ENCODE data around the gene ZNF148.

The ZNF148 gene

DNA sequence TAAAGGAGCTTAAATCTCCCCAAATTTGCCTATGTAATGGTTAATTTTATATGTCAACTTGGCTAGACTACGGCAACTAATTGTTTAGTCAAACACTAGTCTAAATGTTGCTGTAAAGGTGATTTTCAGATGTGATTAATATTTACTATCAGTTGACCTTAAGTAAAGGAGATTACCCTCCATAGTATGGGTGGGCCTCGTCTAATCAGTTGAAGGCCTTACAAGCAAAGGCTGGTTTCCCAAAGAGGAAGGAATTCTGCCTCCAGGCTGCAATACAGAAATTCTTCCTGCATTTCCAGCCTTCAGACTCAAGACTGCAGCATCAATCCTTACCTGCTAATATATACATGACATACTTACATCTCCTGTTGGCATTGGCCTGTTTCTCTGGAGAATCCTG lies 186.2 kb downstream of the ZNF148 start:
- no peak for DNase-seq

DNA sequence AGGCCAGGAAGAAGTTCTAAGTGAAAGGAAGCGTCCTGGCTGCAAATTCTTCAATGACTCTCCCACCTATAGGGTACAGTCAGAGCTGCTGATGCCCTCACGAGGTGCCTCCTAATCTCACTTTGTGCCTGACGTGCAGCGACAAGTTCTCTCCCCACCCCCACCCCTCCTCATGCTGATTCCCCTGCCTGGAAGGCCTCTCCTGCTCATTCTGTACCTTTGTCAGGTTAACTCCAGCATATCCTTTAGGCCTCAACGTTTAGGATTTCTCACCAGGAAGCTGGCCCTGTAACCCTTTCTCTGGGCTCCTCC lies 187.6 kb downstream of the ZNF148 start:
- no peak for DNase-seq

DNA sequence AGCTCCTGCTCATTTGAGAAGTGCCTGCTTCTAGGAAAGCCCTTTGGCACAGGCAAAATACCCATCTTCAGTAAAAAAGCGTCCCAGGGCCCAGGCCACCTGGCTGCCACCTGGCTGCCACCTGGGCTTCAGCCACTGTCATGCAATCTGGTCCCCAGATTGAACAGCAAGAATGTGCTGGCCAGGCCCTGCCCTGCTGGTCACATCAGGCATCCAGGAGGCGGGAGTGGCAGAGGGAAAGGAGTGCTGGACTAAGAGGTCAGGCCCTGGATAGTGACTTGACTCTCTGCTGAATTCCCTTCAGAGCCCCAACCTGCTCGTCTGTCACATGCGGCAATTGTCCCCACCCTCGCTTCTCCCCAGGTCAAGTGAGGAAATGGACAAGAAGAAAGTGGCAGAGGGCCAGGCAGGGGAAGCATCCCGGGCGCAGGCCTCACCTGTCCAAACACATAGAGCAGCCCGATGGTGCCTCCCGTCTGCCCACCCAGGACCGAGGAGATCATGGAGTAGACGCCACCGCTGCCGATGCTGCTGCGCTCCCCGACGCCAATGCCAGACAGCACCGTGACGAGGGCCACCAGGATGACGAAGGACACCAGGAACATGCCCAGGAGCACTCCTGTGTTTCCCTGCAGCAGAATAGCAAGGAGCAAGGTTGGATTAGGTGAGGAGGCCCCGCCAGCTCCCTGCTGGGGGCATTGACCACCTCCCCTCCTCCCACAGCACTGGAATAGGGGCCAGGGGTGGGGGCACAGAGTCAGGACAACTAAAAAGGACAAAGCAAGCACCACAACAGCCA lies 188.1 kb downstream of the ZNF148 start:
- DNase-seq = no peak

DNA sequence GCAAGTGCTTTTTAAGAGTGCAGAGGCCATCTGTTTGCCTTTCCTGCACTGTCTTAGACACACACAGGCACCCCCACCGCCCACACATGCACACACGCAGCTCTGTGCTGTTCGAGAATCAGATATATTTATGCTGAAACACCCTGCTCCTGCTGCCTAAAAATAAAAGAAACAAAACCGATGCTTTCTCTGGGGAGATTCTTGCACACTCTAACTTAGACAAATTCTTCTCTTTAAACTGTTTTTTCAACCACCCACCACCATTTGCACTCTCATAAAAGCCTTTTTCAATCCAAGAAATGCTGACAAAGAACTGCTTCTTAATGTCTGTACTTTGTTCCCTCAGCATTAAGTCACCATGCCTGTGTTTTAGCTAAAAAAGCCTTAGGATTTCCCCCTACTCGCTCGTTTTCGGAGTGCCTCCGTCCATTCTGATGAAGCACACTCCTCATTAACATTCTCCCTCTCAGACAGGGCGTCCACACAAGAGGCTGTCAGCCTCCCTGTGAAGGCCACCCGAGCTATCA lies 188.8 kb downstream of the ZNF148 start:
- no peak for DNase-seq

DNA sequence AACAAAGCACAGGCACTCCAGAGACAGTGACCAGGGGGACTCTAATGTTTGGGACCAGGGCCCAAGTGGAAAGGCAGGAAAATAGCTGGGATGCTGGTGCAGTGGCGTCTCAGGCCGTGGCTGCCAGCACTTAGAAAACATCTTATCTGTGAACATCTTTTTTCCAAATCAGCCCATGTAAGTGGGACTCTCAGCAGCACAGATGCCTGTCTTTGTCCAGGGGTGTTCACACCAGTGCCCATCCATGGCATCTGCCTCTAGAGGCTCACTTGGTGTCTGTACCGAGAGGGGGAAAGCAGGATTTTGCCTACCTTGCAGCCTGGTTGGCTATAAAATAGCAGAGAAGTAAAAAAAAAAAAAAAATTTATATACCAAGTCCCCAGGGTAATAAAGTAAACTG lies 189.3 kb downstream of the ZNF148 start:
- no peak for DNase-seq

DNA sequence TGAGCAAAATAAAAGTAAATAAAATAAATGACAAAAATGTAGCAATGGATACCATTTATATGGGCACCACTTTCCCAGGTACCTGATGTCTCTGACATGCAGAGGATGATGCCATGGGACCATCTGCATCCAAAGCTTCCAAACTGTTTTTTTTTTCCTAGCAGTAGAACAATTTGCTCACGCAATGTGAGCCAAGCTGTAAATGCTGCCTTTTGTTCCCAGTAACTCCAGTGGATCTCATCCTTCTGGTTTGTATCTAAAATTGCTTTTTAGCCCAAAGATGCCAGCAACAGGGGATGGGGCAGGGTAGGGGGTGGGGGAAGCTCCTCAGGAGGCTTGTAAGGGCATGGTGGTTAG lies 195.3 kb downstream of the ZNF148 start:
- DNase-seq = no peak

DNA sequence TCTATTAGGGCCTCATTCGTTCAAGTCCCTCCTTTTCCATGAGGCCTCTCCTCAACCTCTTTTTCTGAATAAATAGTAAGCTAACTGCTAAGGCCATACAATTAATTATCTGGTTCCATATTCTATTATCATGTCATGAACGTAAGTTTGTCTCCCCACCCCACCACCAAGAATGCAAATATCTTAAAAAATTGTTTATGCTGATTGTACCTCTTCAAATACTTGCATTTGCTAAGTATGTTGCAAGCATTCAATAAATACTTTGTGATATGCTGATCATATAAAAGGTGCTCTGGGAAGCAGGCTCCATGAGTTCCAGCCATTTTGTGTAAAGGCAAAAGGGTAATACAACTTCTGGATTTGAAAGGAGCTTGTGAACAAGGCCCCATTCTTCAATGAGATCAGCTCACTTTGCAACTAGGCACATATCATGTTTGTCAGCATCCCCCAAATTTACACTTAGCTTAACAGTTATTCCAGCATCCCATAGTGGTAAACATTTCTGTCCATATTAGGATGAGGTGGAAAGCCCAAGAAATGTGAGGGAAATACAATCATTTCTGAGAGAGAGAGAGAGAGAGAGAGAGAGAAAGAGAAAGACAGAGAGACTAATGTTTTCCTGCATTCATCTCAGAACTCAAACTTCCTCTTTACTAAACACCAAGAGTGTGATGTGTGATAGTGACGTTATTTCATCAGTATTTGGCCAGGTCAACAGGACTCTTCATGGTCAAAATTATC lies 195.8 kb downstream of the ZNF148 start:
- DNase-seq = no peak

DNA sequence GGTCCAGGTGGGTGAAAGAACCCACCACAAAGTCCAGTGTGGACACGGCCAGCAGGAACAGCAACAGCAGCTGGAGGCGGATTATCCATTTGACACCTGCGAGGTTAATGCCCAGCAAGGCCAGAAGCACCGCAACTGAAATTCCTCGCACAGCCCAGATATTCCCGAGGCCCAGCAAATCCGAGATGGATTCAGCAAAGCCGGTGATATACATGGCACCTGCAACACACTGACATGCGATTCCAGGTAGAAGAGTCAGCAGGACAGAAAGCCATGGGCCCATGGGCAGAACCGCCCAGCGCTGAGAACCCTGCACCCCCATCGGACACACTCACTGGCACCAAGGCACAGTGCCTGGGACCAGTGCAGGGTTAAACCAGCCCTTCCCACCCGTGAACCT lies 197.4 kb downstream of the ZNF148 start:
- no peak for DNase-seq
